Measurements from ENCODE around the gene QKI. TPM values are rescaled to one million over a fixed set of nuclear protein-coding genes. Genes with fewer than 3 reads are reported as not detected.

QKI gene
- total RNA-seq, 3 donors from 2014 or later (not counting 1 experiment from before 2014, with no cell fraction given), result 148 to 174 (median 166) TPM

DNA sequence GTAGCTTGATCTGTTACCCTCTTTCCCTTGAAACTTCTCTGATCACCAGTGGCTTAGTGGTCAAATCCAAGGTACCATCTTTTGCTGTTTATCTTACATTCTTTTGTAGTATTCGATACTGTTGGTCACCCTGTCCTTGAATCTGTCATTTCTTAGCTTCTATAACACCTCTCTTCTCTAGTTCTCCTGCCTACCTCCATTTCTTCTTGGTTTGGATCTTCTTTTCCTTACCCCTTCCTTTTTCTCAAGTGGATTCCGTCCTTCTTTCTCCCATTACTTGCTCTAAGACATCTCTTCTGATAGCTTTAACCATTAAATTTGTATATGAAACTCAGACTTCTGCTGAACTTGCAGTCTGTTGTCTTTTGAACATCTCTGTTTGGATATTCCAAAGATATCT lies 39.9 kb downstream of the QKI start:
- no peak for TF ChIP-seq CTCF (IDR thresholded peaks at IDR 0.05)
- no peak overlapping the region for H3K4me3 ChIP-seq (ENCODE audit: low read length)
- no peaks in the 10 kb centered on the region for H3K9me3 ChIP-seq (ENCODE audit: control insufficient read depth, insufficient read depth, low read length)
- peaks cover 9% of the 10 kb centered on the region for H3K4me1 ChIP-seq (ENCODE audit: control insufficient read depth, insufficient read depth, low read length)
- no peak overlapping the region for H3K27ac ChIP-seq (ENCODE audit: low read length)
- peaks cover 3% of the 10 kb centered on the region for H3K36me3 ChIP-seq (ENCODE audit: control insufficient read depth, insufficient read depth, low read length)
- intact Hi-C loops (cut with micrococcal nuclease), result no loop called here
- H3K27ac Mint-ChIP-seq, result no peak overlapping the region
- H3K27me3 Mint-ChIP-seq (ENCODE audit: low read depth in 2 of 2), result no peaks in the 10 kb centered on the region
- no peaks in the 10 kb centered on the region for H3K27me3 ChIP-seq (ENCODE audit: control insufficient read depth, insufficient read depth, low read length)
- ATAC-seq (no peak), DNase-seq (no peak)
- 100% methylated on average over 2 of the region's 2 CpGs for WGBS (ENCODE audit: insufficient coverage)
- H3K9me3 Mint-ChIP-seq, result no peaks in the 10 kb centered on the region
- no peak overlapping the region for H3K4me3 Mint-ChIP-seq
- peaks cover 61 to 71% of the 10 kb centered on the region in 2 donors for H3K4me1 Mint-ChIP-seq
- H3K36me3 Mint-ChIP-seq, result no peaks in the 10 kb centered on the region

DNA sequence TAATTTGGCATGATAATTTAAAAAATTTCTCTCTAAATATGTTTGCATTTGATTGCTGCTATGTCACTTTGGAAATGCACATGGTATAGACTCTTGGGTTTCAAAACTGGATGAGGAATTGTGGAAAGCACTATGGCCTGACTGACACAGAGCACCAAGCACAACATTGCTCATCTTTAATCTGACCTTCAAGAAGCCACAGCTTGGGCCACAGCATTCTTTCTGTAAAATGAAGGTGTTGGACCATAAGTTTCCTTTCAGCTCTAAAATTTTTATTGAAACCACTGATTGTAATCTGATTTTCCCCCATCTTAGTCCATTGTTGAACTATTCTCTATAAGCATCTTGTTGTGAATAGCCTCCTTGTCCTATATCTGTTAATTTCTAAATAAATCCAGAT lies 41.0 kb downstream of the QKI start:
- peak overlapping the region; percentile 93 to 96 for H3K27ac Mint-ChIP-seq
- peaks cover 3% of the 10 kb centered on the region for H3K36me3 ChIP-seq (ENCODE audit: control insufficient read depth, insufficient read depth, low read length)
- DNase-seq, result no peak
- TF ChIP-seq CTCF (IDR thresholded peaks at IDR 0.05), result no peak
- no peak overlapping the region for H3K4me3 ChIP-seq (ENCODE audit: low read length)
- peaks cover 66 to 75% of the 10 kb centered on the region in 2 donors for H3K4me1 Mint-ChIP-seq
- H3K4me1 ChIP-seq (ENCODE audit: control insufficient read depth, insufficient read depth, low read length), result peaks cover 9% of the 10 kb centered on the region
- H3K4me3 Mint-ChIP-seq, result no peak overlapping the region
- H3K27me3 ChIP-seq (ENCODE audit: control insufficient read depth, insufficient read depth, low read length), result no peaks in the 10 kb centered on the region
- H3K27ac ChIP-seq (ENCODE audit: low read length), result no peak overlapping the region
- no peaks in the 10 kb centered on the region for H3K36me3 Mint-ChIP-seq
- H3K9me3 Mint-ChIP-seq, result no peaks in the 10 kb centered on the region
- intact Hi-C loops (cut with micrococcal nuclease), result no loop called here
- no peak for ATAC-seq
- no peaks in the 10 kb centered on the region for H3K9me3 ChIP-seq (ENCODE audit: control insufficient read depth, insufficient read depth, low read length)
- no peaks in the 10 kb centered on the region for H3K27me3 Mint-ChIP-seq (ENCODE audit: low read depth in 2 of 2)

DNA sequence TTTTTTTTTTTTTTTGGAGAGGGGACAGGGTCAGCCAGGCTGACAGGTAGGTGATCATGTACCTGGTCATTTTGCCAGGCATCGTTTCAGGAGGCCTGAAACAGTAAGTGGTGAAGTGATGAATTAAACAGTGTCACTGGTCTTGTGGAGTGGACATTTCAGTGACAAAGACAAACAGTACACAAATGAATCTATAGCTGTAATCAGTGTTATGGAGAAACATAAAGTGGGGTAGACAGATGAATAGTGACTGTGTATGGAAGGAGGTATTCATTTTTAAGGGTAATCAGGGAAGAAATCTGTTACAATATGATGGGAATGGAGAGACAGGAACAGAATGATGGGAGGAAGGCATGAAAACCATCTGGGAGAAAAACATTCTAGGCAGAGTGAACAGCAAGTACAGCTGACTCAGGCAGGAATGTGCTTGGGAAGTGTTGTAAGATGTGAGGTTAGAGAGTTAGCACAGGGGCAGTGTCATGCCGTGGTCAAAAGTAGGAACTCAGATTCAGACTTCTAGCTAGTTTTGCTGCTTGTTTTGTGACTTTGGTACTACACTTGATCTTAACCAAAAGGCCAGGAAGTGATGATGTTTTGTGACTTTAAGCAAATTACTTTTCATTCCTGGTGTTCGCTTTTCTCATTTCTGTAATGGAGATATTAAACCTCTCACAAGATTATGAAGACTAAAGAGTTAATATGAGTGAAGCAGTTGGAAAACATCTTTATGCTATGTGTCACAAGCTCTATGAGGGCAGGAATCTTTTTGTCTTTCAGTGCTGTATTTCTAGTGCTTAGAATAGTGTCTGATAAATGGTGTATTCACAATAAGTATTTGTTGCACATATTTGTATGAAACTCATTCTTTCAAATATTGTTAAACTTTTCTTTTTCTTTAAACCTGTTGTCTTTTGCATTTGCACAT lies 43.4 kb downstream of the QKI start:
- Histone ChIP-seq H3K27ac (ENCODE audit: low read length) (peak overlapping the region; percentile 91), H3K36me3 (ENCODE audit: control insufficient read depth, insufficient read depth, low read length) (peaks cover 3% of the 10 kb centered on the region), H3K9me3 (ENCODE audit: control insufficient read depth, insufficient read depth, low read length) (no peaks in the 10 kb centered on the region), H3K4me1 (ENCODE audit: control insufficient read depth, insufficient read depth, low read length) (peaks cover 9% of the 10 kb centered on the region), H3K4me3 (ENCODE audit: low read length) (no peak overlapping the region), H3K27me3 (ENCODE audit: control insufficient read depth, insufficient read depth, low read length) (no peaks in the 10 kb centered on the region)
- Mint-ChIP-seq H3K27ac (peak overlapping the region; percentile 93 to 96), H3K4me3 (peak overlapping the region; percentile 1), H3K9me3 (no peaks in the 10 kb centered on the region), H3K36me3 (no peaks in the 10 kb centered on the region), H3K4me1 (peaks cover 63 to 69% of the 10 kb centered on the region in 2 donors), H3K27me3 (ENCODE audit: low read depth in 2 of 2) (no peaks in the 10 kb centered on the region)
- DNase-seq (peak in 1 of 2 donors; percentile 23), ATAC-seq (peak in 2 of 3 donors; percentile 33 to 61)
- intact Hi-C loops (cut with micrococcal nuclease), result loop anchor here (2.0 kb wide), 1 partner anchor 41 kb away; no protein-coding TSS in a partner anchor
- 49% methylated on average over 2 of the region's 3 CpGs for WGBS (ENCODE audit: insufficient coverage)
- no peak for TF ChIP-seq CTCF (IDR thresholded peaks at IDR 0.05)

All from natural killer cell (primary cell).